ENCODE results near the gene RAP1A. TPM values are rescaled to one million over a fixed set of nuclear protein-coding genes. Genes with fewer than 3 reads are reported as not detected.
A peak's percentile ranks its signal among the peaks of the same experiment; 100 is the strongest.
"Not testable (repeated sequence)": the region's sequence is repeated elsewhere in the genome, so short reads cannot be mapped to it uniquely, and the experiment has no call there.

RAP1A gene
- polyA plus RNA-seq, 3 donors: 62.6 to 72.0 (median 63.6) TPM

DNA sequence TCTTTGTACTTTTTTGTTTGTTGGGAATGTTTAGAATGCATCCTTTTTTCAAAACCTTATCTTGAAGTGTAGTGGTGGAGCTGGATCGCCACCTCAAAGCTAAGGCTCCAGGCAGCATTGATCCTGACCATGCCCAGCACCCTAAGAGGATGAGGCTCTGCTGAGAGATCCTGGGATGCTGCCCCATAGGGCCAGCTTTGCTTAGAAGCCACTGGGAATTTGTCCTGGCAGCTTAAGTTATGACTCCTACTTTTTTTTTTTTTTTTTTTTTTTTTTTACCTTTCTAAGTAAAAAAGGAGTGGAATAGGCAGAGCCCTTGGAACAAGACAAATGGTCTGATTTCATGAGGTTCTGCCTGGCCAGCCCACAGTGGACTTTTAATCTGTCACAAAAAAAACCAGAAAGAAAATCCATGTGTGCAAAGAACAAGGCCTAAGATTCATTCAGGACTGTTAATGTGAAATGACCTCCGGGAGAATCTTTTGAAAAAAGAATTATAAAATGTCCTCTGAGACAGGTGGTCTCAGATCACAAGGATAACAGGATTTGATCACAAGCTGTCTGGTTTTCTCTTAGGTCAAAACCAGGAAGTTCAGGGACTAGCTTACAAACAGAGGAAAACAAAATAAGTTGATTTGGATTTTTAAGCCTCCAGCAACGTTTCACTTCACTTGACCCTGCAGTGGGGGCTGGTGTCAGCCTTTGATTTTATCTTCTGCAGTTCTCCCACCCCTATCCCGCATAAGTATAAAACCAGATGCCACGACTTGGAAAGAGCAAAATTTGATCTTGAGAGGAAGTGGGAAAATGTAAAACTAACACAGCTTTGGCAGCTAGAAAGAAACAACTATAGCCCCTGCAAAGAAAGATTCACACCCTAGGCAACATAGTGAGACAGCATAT, 25.9 kb upstream of the RAP1A start:
- DNase-seq: no peak

- DNase-seq: no peak
Measured at GRCh38 chr1:111594306-111594693, 25.3 kb upstream of the RAP1A start.

DNA sequence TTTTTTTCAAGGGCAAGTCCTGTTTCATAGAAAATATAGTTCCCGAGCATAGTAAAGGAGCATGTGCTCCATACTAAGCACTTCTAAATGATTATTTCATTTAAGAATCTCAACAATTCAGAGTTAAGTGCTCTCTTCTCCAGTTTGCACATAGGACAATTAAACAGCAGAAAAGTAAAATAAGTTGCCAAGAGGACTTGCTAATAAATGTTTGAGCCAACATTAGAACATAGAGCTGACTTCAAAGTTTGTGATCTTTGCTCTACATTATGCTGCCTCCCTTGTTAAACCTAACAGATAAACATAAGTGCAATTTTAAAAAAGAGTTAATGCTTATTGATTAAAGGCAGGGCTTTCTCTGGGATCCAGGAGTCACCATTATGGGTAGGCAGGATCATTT, 23.8 kb upstream of the RAP1A start:
- DNase-seq: no peak

DNA sequence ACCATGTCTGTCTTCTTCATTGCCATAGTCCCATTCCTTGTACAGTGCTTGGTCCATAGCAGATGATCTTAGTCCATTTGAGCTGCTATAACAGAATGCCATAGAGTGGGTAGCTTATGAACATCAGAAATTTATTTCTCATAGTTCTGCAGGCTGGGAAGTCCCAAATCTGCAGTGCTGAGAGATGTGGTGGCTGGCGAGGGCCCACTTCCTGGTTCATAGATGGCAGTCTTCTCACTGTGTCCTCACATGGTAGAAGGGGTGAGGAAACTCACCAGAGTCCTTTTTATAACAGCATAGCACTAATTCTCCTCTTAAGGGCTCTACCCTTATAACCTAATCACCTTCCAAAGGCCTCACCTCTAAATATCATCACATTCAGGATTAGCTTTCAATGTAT, 23.1 kb upstream of the RAP1A start:
- DNase-seq: no peak

GRCh38 chr1:111597426-111597825, 22.2 kb upstream of the RAP1A start:
- no peak for DNase-seq

DNA sequence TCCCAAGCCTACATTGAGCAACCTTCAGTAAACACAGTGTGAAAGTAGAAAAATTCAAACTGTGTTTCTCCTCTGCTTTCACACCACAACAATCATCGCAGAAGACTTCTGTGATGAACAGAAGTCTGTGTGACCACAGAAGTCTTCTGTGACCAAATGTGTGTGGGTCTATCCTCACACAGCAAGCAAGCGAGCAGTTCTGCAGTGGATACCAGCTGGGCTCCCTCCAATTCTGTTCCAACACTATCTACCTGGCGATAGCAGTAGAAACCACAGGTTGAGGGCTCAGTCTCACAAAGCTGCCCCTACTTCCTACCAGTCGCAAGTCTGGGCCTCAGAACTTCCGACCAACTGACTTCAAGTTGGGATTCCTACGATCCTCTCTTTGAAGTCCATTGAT, 21.0 kb upstream of the RAP1A start:
- DNase-seq: no peak

DNA sequence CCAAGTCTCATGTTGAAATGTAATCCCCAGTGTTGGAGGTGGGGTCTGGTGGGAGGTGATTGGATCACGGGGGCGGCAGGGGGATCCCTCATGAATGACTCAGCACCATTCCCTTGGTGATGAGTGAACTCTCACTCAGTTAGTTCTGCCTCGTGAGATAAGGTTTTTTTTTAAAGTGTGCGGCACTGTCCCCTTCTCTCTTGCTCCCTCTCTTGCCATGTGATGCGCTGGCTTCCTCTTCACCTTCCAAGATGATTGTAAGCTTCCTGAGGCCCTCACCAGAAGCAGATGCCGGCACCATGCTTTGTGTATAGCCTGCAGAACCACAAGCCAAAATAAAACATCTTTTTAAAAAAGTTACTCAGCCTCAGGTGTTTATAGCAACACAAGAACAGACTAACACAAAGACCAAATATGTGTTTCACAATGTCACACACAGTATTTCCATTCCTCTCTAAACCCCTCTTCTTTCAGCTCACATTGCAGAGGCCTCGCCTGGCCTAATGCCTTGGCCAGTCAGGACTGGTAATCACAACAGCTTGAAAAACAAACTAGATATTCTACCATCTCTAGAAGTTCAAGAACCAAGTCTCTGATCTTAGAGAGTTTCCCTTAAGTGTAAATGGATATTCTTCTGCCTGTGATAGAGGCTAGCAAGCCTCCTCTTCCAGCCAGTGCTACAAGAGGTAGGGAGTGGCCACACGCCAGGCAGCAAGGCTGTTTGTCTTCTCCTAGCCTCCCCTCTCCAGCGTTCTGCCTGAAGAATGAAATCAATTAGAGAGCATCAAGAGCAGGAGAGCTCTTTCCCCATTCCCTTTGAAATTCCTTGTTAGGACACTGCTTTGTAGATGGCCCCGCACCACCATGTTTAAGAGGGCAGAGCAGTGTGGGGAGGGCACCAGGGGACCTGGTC, 19.6 kb upstream of the RAP1A start:
- no peak for DNase-seq

DNA sequence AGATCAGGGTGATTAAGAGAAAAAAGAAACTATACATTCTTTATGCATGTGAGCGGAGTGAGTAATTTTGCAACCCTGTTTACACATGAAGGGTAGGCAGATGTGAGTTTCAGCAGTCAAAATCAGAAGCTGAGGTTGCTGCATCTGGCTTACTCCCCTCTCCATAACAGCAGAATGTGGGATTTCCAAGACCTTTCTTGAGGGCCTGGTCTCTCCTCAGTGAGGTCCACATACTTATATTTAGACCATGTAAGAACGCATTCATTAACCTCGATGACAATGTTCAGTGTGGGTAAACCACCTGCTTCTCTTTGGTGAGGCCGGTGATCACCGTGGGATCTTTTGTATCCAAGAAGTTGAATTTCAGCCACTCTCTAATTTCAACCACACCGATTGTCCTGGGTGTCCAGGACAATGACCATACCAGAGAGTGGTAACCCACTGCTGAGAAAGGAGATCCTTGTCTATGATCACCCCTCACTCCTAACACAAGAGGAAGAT, 18.7 kb upstream of the RAP1A start:
- DNase-seq: no peak

DNA sequence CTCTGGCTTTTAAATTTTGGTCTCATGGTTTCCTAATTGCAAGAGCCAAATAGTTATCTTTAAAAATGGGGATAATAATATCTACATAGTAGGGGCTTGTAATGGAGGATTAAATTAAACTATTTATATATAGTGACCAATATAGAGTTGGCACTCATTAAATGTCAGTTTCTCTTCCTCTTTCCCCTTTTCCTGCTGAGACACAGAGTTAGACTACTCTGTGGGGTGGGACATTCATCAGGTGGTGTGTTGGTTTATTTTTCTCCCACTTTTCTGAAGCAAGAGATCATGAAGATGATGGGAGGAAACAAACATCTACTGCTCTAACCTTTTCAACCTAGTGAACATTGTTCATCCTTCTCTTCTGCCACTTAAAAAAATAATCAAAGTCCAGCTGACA, 17.3 kb upstream of the RAP1A start:
- DNase-seq: no peak

DNA sequence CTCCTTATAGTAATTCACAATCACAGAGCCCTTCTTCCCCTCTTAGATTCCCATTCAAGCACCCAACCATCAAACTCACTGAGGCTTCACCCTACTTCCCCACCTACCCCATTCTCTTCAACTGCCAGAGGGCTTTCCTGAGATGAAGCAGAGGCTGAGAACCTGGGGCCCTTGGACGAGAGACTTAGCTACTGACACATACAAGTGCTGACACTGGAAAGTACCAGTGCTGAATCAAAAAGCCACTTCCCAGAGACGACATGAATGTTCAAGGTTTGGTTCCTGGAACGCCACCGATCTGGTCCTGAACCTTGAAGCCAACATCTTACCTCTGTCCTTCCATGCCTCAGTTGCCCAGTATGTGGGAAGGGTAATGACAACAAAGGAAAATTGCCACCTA, 16.6 kb upstream of the RAP1A start:
- DNase-seq: no peak

- no peak for DNase-seq
Measured at GRCh38 chr1:111603979-111604378, 15.6 kb upstream of the RAP1A start.

DNA sequence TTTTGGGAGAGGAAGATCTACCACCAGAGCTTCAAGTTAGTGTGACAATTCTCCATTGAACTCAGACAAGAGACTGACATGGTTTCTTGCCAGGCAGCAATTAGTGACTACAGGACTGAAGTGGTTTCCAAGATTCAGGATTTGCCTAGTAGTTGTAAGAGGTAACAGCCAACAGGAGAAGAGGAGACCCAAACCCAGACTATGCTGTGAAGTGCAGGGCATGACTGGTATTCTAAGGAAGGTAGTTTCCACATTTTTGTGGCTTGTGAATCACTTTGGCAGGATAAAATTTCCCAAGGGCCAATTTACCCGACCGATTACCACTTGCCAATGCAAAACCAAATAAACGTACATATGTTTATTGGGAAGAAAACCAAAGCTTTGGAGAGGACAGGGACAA, 14.7 kb upstream of the RAP1A start:
- no peak for DNase-seq

GRCh38 chr1:111605576-111605975, 14.0 kb upstream of the RAP1A start:
- DNase-seq: no peak

GRCh38 chr1:111606457-111607215, 13.0 kb upstream of the RAP1A start:
- peak; percentile 49 for DNase-seq

DNA sequence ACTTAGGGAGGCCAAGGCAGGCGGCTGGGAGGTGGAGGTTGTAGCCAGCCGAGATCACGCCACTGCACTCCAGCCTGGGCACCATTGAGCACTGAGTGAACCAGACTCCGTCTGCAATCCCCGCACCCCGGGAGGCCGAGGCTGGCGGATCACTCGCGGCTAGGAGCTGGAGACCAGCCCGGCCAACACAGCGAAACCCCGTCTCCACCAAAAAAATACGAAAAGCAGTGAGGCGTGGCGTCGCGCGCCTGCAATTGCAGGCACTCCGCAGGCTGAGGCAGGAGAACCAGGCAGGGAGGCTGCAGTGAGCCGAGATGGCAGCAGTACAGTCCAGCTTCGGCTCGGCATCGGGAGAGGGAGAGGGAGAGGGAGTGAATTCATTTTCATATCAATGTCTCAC, 11.1 kb upstream of the RAP1A start:
- not testable (repeated sequence) for DNase-seq

GRCh38 chr1:111611986-111612385, 7.6 kb upstream of the RAP1A start:
- DNase-seq: no peak

DNA sequence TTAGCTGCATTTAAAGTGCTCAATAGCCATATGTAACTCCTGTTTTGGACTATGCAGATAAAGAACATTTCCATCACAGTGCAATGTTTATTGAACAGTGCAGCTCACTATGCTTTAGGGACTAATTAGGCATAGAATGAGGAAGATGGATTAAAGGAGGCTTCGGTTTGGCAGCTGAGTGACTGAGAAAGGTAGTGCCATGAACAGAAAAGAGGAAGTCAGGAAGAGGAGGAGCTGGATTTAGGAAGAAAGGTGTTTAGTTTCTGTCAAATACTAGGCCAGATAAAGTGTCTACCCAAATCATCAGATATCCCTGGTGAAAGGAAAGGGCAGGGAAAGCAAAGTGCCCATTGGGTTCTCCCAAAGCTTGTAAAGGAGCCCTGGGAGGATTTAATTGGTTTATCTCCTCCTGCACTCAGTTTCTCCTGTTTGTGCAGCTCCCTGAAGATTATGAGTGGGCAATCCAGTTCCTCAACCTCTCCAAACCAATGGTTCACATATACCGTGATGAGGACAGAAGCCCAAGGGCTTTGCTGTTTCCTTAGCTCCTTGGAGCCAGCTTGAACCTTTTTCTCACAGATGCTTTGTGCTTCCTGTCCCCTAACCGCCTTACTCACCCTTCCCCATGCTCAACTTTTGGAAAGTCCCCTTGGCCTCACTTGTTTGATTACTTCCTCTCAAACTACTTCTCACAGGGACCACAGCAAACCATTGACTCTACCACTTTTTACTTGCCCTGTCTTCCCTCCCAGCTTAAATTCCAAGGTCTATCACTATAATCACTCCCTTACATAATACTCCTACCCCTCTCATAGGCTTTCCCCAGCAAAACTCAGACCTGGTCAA, 3.5 kb upstream of the RAP1A start:
- DNase-seq: no peak

GRCh38 chr1:111618081-111618480, 1.5 kb upstream of the RAP1A start:
- no peak for DNase-seq

- no peak for DNase-seq
Measured at GRCh38 chr1:111618961-111619634, 491 bp upstream of the RAP1A start.

GRCh38 chr1:111620441-111620971, 917 bp downstream of the RAP1A start:
- peak; percentile 26 for DNase-seq

All from renal pelvis (tissue), 4 donors.